Stimulated activated CD4-positive, alpha-beta T cell treated with anti-CD3 and anti-CD28 coated beads, Interleukin-12 subunit alpha, Interleukin-12 subunit beta, amount 100 ng/mL, for 48 hours (primary cell): ENCODE measurements around the gene KDM3A.

ENCODE experiments used
- DNase-seq, 3 donors: peaks; one replicate each; pipeline ENCODE4 v3.0.0-alpha.2; 2020; ENCODE audit warnings: low read depth in 2 of 3, low spot score in 1 of 3

KDM3A gene, protein sequence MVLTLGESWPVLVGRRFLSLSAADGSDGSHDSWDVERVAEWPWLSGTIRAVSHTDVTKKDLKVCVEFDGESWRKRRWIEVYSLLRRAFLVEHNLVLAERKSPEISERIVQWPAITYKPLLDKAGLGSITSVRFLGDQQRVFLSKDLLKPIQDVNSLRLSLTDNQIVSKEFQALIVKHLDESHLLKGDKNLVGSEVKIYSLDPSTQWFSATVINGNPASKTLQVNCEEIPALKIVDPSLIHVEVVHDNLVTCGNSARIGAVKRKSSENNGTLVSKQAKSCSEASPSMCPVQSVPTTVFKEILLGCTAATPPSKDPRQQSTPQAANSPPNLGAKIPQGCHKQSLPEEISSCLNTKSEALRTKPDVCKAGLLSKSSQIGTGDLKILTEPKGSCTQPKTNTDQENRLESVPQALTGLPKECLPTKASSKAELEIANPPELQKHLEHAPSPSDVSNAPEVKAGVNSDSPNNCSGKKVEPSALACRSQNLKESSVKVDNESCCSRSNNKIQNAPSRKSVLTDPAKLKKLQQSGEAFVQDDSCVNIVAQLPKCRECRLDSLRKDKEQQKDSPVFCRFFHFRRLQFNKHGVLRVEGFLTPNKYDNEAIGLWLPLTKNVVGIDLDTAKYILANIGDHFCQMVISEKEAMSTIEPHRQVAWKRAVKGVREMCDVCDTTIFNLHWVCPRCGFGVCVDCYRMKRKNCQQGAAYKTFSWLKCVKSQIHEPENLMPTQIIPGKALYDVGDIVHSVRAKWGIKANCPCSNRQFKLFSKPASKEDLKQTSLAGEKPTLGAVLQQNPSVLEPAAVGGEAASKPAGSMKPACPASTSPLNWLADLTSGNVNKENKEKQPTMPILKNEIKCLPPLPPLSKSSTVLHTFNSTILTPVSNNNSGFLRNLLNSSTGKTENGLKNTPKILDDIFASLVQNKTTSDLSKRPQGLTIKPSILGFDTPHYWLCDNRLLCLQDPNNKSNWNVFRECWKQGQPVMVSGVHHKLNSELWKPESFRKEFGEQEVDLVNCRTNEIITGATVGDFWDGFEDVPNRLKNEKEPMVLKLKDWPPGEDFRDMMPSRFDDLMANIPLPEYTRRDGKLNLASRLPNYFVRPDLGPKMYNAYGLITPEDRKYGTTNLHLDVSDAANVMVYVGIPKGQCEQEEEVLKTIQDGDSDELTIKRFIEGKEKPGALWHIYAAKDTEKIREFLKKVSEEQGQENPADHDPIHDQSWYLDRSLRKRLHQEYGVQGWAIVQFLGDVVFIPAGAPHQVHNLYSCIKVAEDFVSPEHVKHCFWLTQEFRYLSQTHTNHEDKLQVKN (N-terminal part only)

DNA sequence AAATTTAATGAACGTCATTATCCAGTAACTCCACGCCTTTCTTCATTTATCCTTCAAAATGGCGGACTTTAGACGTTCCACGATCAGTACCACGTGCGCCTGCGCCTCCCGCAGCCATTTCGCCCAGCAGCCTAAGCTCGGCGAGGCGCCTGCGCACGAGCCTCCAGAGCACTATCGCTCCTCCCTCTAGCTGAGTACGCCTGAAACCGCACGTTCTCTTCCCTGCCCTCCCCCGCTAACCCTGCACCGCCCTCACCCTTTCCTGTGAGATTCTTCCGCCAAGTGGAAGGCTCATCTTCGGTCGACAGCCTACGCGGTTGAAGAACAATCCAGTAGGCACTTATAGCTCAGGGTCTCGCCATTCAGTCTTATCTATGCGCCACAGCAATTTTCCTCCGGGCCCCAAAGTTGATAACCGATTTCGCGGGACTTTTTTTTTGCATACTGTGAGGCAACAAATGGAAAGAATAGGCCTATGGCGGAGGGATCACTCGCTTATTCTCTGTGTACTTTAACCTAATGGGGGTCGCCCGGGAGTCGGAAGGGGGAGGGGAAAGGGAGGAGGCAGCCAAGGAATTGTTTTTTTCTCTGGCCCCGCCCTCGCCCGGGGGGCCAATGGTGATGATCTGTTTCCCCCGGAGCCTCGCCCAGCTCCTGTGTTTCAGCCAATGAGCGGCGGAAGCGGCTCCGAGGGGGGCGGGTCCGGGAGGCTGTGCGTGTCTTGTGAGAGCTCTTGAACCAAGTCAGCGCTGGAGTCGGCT is at the start of gene KDM3A:
Gene KDM3A, plus strand, starts transcription at position 741 of the 761 bp plus-strand sequence. CDS start 677 bp downstream, outside the sequence.
- DNase-seq: peak; percentile 97 to 99 (median 99)

DNA sequence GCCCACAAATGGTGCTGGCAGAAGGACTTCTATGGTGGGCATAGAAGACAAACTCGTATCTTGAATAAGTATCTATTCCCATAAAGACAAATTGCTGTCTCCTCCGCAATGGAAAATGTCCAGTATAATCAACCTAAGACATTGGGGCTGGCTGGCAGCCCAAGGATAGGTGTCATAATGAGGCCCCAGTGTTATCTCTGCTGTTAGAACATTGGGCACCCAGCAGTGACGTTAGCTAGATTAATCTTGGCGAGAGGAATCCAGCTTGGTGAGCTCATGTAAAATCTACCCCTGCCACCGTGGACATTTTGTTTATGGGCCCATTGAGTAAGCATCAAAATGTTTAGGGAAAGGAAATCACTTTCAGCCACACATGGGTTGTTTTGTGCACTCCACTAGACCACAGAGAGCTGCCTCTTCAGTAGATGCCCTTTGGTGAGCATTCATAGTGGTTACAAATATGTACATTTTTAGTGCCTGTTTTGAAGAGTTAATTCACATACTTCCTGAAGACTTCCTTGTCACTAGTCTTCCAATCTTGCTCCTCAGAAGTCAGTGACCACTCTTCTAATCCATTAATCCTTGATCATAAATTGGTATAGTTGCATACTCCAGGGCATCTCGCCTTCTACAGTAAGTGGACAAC is 48.2 kb upstream of the KDM3A start:
- no peak for DNase-seq

DNA sequence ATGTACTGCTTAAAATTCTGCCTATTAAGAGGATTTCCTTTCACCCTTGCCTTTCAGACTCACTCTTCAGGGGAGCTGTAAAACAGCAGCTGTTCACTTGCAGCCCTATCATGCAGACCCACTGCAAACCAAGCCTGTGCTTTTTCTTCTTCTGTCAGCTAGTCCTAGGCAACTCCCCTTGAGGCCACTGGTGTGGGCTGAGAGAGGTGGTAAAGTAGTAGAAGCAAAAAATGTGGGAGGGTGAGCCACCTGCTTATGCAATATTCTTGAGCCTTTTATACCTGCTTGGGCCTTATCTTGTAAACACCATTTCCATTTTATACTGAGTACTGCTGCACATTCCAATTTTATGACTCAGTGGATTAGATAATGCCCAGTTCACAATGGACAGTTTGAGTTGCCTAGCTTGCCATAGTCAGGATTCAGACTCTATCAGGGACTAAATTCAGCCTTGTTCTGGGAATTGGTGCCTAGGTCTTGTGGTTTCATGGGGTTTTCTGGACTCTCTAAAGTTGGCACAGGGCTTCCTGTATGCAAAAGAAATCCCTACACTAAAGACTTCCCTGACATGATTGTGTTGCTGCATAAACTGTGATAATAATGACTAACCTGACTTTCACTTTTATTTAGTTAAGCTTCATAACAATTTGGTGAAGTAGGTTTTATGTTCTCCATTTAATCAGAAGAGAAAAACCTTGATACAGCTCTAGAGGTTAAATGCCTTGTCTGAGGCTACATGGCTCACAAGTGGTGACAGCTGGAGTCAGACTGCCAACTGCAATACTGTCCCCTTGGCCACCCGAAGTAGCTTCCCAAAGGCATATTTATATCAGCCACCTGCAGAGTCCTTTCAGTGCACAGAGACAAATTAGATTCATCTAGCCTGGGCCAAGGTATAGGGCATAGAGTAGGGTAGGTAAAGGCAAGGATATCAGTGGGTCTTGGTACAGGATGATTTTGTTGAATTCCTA is 47.4 kb upstream of the KDM3A start:
- DNase-seq: no peak

DNA sequence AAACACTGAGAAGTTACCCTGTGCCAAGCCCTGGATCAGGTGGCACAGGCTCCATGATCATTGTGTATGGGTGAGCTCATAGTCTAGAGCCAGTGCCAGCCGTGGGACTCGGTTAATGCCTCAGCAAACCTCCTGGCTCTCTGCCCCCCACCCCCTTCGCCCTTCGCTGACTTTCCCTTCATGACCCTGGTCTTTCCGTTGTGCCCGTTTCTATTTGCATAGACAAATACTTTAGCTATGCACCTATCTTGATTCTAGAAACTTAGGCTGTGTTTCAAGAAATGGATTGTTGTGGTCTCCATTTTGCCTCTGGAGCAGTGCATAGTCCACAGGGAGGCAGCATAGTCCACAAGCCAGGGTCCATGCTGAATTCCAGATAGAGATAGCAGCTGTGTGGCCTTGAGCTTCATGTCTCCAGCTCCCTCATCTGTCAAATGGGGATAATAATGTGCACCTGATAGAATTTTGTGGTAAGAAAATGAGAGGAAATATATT is 44.8 kb upstream of the KDM3A start:
- DNase-seq: no peak

DNA sequence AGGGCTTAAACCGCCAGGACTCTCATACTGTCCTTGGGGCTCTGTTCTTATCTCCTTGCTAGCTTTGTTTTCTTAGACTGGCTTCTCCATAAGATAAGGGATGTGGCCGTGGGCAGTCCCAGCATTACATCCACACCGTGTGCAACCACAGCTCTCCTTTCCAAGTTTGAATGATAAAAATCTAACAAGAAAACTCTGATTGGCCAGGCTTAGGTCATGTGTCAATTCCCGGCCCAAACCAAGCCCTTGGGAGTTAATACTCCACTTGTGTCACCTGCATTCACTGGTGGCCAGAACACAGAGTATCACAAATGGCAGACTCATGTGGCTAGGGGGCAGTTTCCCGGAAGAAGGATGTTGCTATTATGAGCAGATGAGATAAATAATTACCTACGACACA is 43.2 kb upstream of the KDM3A start:
- no peak for DNase-seq

DNA sequence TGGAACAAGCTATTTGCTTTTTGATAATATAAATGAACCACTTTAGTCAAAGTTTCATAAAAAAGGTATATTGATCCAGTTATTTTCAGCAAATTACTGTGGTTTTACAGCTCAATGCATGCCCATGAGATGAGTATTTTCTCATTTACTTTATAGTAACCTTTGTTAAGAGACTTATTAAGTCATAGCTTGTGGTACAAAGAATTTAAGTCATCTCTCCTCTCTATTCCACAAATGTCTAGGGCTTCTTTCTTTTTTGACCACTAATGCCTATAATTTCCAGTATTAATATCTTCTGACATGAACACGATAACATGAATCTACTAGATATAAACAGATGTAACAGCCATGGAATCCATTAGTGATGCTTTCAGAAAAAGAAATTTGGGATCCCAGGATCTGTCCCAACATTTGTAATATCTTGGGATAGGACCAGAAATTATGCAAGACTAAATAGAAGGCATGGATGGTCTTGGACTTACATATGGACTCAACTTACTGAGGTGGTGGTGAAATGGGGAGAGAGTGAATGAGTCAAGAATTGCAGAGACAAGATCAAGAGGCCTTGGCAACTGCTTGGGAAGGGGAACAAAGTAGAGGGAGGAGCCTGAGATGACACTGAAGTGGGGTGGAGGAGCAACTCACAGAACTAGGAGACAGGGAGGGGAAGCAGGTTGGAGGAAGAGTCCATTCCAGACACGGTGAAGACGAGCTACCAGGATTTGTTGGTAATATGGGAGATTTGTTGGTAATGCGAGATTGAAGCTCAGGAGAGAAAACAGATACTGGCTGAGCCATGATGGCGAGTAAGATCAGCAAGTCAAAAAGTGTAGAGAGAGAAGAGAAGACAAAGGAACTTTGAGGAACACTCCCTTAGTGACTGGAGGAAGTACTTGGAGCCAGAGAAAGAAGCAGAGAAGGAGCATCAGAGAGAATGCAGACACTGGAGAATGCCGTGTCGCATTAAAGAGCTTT is 42.4 kb upstream of the KDM3A start:
- DNase-seq: no peak

DNA sequence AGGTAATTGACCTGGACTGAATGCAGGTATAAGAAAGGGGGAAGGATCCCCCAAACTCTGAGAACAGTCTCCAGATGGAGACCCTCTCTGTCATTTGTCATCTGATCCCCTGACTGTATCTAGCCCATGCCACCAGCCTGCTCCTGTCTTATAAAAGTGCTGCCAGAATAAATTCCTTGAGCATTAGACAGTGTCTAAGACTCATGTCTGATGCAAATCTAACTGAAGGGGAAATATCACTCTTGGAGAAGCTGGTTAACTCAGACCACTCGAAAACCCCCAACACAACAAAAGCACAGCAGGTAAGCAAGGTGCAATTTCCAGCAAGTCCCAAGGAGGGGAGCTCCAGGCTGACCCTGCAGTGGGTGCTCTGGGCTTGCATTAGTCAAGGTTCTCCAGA is 40.9 kb upstream of the KDM3A start:
- no peak for DNase-seq

DNA sequence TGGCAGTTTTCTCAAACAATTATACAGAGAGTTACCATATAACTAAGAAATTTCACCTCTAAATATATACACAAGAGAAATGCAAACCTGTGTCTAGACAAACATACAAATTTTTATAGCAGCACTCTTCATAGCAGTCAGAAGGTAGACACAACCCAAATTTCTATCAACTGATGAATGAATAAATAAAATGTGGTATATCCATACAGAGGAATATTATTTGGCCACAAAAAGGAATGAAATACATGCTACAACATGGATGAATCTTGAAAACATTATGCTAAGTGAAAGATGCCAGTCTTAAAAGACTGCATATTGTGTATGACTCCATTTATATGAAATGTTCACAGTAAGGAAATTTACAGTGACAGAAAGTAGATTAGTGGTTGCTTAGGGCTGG is 30.6 kb upstream of the KDM3A start:
- DNase-seq: no peak

DNA sequence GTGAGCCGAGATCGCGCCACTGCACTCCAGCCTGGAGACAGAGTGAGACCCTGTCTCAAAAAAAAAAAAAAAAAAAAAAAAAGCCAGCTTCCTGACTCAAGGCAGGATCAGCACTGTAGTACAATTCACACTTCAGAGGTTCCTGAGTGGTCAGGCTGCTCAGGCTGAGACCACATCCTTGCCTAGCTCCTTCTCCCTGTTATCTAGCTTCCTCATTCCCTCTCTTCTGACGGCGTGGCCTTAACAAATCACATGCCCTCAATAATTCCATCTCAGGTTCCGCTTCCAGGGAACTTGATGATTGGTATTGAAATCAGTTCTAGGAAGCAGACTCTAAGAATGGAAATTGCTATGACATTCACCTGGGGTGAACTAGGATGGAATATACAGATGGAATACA is 29.8 kb upstream of the KDM3A start:
- no peak for DNase-seq

DNA sequence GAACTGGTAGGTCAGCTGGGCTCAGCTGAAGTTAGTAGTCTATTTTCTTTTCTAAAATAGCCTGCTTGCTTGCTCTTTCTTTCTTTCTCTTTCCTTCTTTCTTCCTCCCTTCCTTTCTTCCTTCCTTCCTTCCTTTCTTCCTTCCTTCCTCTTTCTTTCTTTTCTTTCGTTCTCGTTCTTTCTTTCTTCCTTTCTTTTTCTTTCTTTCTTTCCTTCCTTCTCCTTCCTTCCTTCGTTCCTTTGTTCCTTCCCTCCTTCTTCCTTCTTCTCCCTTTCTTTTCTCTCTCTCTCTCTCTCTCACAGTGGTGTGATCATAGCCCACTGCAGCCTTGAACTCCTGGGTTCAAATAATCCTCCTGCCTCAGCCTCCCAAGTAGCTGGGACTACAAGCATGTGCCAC is 29.2 kb upstream of the KDM3A start:
- no peak for DNase-seq

DNA sequence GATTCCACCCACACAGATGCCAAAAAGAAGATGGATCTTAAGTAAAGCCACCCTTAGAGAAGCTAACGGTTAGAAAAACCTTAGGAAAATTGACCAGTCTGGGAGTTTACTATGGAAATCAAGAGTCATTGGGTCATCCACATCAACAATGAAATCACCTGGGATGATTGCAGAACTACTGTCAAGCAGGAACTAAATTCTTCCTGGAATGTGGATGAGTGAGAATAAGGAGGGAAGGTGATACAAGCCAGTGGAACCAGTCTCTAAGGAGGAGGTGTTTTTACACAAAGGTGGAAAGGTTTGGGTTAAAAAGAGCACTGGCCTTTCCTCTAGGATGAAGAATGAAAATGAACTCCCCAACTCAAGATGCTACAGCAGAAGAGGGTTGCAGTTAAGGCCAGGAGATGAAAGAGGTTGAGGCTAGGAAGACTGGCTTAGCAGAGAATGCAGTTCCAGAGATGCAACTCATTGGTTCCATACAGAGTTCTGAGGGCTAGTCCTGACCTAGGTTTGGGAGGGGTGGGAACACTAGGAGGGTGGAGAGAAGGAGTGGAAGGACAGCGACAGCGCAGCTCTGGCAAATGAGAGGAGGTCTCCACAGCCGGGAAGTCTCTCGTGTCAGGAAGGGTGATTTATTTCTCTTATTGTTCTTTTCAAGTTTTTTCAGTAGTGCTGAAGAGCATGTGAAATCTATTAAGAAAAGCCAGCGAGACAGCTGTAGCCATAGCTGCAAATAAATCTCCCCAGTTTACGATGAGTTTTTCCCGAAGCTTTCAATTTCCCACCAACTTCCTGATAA is 27.7 kb upstream of the KDM3A start:
- DNase-seq: no peak

DNA sequence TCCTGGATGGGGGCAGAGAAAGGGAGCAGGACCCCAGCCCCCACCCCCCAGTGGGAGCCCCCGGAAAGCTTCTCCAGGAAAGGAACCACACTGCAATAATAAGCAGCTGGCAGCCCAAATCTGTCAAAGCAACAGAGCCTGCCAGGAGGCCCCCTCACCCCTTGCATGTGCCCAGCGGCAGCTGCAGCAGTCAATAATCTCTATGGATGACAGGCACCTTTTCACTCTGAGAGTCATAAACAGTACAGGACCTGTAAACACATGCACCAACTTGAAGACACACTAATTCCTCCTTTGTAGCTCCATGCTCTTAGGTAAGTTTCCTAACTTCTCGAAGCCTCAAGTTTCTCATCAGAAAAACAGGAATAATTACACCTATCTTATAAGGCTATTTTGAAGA is 26.2 kb upstream of the KDM3A start:
- no peak for DNase-seq

DNA sequence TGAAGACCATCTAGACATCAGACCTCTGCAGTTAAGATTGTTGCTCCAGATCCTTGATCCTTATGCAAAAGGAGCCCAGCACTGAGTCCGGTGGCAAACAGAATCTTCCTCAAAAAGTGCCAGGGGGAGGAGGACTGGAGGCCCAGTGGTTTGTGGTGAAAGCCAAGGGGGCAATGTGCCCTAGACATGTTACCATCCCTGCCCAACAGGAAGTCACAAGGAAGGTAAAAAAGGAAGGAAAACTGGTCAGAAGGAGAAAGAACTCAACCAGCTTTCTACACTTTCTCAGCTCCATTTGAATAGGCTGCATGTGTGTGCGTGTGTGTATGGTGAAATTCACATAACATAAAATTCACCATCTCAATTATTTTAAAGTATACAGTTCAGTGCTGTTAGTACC is 25.0 kb upstream of the KDM3A start:
- DNase-seq: no peak

DNA sequence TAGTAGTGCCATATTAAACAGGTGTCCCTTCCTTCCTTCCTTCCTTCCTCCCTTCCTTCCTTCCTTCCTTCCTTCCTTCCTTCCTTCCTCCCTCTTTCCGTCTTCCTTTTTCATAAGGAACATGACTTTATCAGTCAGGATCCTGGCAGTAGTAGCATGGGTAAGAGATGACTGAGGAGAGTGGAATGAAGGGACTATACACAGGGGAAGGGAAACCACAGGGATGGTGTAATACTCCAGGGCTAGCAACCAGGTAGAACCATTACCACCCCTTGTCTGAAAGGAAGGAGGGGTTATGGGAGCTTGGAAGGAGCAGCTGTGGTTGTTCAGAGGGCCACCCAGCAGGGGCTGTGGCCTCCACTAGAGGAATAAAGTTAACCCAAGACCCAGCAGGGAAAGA is 23.2 kb upstream of the KDM3A start:
- no peak for DNase-seq

DNA sequence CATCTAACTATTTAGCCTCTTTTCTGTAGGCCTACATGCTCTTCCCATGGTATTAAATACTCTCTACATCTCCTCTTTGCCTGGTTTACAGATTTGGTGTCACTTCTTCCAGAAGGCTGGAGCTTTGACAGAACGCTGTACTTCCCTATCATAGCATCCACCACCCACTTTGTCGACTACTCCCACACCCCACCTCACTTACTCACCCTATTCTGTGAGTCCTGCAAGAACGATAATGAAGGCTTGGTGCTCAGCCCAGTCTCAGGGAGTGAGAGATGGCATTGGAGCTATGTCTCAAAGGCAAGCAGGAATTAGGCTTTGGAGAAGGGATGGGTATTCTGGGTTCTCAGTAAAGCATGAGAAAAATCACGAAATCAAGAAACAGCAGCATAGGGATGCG is 20.3 kb upstream of the KDM3A start:
- DNase-seq: no peak

DNA sequence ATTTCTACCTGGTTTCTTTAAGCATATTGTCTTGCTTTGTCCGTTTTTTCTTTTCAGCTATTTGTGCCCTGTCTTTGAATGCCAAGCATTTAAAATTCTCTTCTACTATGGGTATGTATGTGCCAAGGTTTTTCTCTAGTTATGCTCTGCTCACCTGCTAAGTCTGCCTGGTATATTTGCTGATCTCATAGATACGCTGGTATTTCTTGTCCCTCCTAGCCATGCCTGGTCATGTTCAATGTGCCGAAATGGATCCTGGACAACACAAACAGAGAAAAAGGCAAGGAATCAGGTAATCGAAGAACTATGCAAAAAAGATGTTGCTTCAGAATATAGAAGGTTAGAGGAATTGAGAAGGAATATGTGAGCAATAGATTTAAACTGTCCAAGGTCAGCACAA is 14.9 kb upstream of the KDM3A start:
- no peak for DNase-seq

DNA sequence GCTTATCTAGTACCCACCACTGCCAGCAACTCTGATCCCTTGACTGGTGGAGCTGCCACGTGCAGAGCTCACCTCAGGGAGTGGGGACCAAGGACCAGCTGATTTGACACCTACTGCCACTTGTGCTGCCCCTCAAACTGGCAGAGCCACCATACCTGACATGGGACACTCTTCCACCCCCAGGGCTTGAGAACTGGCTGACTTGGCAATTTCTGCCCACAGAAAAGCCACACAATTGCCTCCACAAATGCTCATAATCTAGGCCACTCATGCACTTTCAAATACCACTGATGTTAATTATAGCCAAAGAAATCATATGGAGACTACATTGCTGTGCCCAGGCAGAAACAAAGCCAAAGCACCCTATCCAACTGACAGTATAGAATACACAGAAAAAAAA is 11.8 kb upstream of the KDM3A start:
- no peak for DNase-seq
